Right ventricle myocardium superior (tissue), 1 donor: ENCODE results near the gene UBA7. TPM values are rescaled to one million over a fixed set of nuclear protein-coding genes. Genes with fewer than 3 reads are reported as not detected.
A peak's percentile ranks its signal among the peaks of the same experiment; 100 is the strongest.
"Not testable (repeated sequence)": the region's sequence is repeated elsewhere in the genome, so short reads cannot be mapped to it uniquely, and the experiment has no call there.

Source experiments
- ATAC-seq: fragments of 200-7000 bp; cut with Tn5 transposase; one replicate; pipeline ENCODE4 v1.9.1; 2020; ENCODE audit warnings: mild to moderate bottlenecking; ENCODE audit not compliant: poor library complexity
- DNase-seq: peaks from one replicate; pipeline ENCODE4 v3.0.0-alpha.2; 2020
- intact Hi-C: fragments of 100-400 bp; cut with DNase I; formaldehyde crosslinking; loops from one replicate; pipeline ENCODE4 v1.11.2; 2022
- long read RNA-seq: library from polyadenylated mRNA; unstranded; transcript quantifications from one replicate; pipeline ENCODE4 v2.0.0, GENCODE V29; 2021
- total RNA-seq: library from RNA; stranded (reverse); fragmentation: NEBNext Ultra II Directional; extraction: Animal tissue kit (Norgen Biotek cat#: 25700); gene quantifications from one replicate; pipeline ENCODE4 v1.2.1, GENCODE V29; 2021
- donor health status: DM: no; HTN: yes; CAD: no; lungs with severe emphysema.

Gene UBA7
- 19.7 TPM for total RNA-seq
- long read RNA-seq, transcript UBA7-201 (24 exons, 3,299 nt) = major isoform, 12 of 27 reads
- long read RNA-seq, partial matches to known transcripts = 3 of 27 reads
- long read RNA-seq, other reads (novel, unspliced or antisense) = 12 of 27 reads

GRCh38 chr3:49813497-49814174, at the start of gene UBA7:
TSS of gene UBA7 (minus strand) at chr3:49813953. CDS start at chr3:49813787, 166 bp downstream.
- peak; percentile 96 for ATAC-seq
- intact Hi-C loops = no loop called here
- DNase-seq = peak; percentile 71

GRCh38 chr3:49859576-49860305, 46.0 kb upstream of the UBA7 start:
- intact Hi-C loops = no loop called here
- DNase-seq (no peak), ATAC-seq (no peak)

- intact Hi-C loops = no loop called here
- ATAC-seq (peak; percentile 100), DNase-seq (peak; percentile 95)
Measured at GRCh38 chr3:49856181-49857005, 42.6 kb upstream of the UBA7 start, which contains the start of gene TRAIP. TSS of gene TRAIP (minus strand) at chr3:49856564. CDS start at chr3:49856453, 111 bp downstream.

- no peak for DNase-seq
- ATAC-seq = no peak
- intact Hi-C loops = no loop called here
Measured at GRCh38 chr3:49855662-49856061, 41.9 kb upstream of the UBA7 start.

- ATAC-seq = no peak
- no peak for DNase-seq
- intact Hi-C loops = loop anchor here (5.0 kb wide), 1 partner anchor 62 kb away; no protein-coding TSS in a partner anchor
Measured at GRCh38 chr3:49845694-49846093, 31.9 kb upstream of the UBA7 start.

- DNase-seq = no peak
- intact Hi-C loops = loop anchor here (5.0 kb wide), 1 partner anchor 63 kb away; no protein-coding TSS in a partner anchor
- ATAC-seq = no peak
Measured at GRCh38 chr3:49844464-49845183, 30.9 kb upstream of the UBA7 start.

GRCh38 chr3:49842843-49843517, 29.2 kb upstream of the UBA7 start:
- DNase-seq = no peak
- intact Hi-C loops = no loop called here
- no peak for ATAC-seq

GRCh38 chr3:49841806-49842205, 28.1 kb upstream of the UBA7 start:
- no peak for ATAC-seq
- intact Hi-C loops = no loop called here
- DNase-seq = no peak

GRCh38 chr3:49841126-49841696, 27.5 kb upstream of the UBA7 start:
- DNase-seq (no peak), ATAC-seq (no peak)
- intact Hi-C loops = no loop called here

GRCh38 chr3:49840388-49840787, 26.6 kb upstream of the UBA7 start:
- DNase-seq = no peak
- ATAC-seq = no peak
- intact Hi-C loops = no loop called here

- peak; percentile 86 for DNase-seq
- peak; percentile 90 for ATAC-seq
- intact Hi-C loops = loop anchor here (1.0 kb wide), 1 partner anchor 37 kb away; no protein-coding TSS in a partner anchor
Measured at GRCh38 chr3:49839193-49839809, 25.5 kb upstream of the UBA7 start.

- ATAC-seq (no peak), DNase-seq (no peak)
- intact Hi-C loops = no loop called here
Measured at GRCh38 chr3:49831341-49831740, 17.6 kb upstream of the UBA7 start.

GRCh38 chr3:49826016-49826415, 12.3 kb upstream of the UBA7 start:
- intact Hi-C loops = no loop called here
- ATAC-seq = no peak
- no peak for DNase-seq

GRCh38 chr3:49823131-49823530, 9.4 kb upstream of the UBA7 start:
- intact Hi-C loops, DNase-seq, ATAC-seq: not testable (repeated sequence)

GRCh38 chr3:49812916-49813496, 747 bp downstream of the UBA7 start:
- ATAC-seq (peak; percentile 70), DNase-seq (no peak)
- intact Hi-C loops = no loop called here

GRCh38 chr3:49807431-49808114, 6.2 kb downstream of the UBA7 start:
- intact Hi-C loops = no loop called here
- DNase-seq (no peak), ATAC-seq (no peak)
